Mesodermal cell (in vitro differentiated cells): Measurements from ENCODE around the gene GPN2. TPM values are rescaled to one million over a fixed set of nuclear protein-coding genes. Genes with fewer than 3 reads are reported as not detected.

ENCODE experiments used
- H3K27ac ChIP-seq: 2 replicates; pipeline ENCODE4 v1.7.0; 2013; ENCODE audit warnings: mild to moderate bottlenecking, low read depth, low read length, moderate library complexity; ENCODE audit not compliant: severe bottlenecking
- H3K36me3 ChIP-seq: 2 replicates; pipeline ENCODE4 v1.7.1; 2013; ENCODE audit warnings: mild to moderate bottlenecking, low read length, moderate library complexity; ENCODE audit not compliant: control insufficient read depth, insufficient read depth
- H3K4me1 ChIP-seq: one replicate; pipeline ENCODE4 v1.7.1; 2013; ENCODE audit warnings: mild to moderate bottlenecking, low read length; ENCODE audit not compliant: insufficient read depth, control insufficient read depth, poor library complexity, severe bottlenecking
- H3K4me3 ChIP-seq: 2 replicates; pipeline ENCODE4 v1.7.0; 2013; ENCODE audit warnings: low read length, control low read depth, mild to moderate bottlenecking; ENCODE audit not compliant: insufficient read depth, poor library complexity, severe bottlenecking; ENCODE audit errors: extremely low read depth
- H3K9me3 ChIP-seq: 2 replicates; pipeline ENCODE4 v1.7.1; 2013; ENCODE audit warnings: mild to moderate bottlenecking, low read length, moderate library complexity; ENCODE audit not compliant: control insufficient read depth
- WGBS, 2 experiments: methylation state at CpG; one replicate each; pipeline ENCODE4 v1.1.5; 2013; ENCODE audit warnings: missing lambda C conversion rate in 2 of 2; ENCODE audit not compliant: insufficient coverage in 2 of 2; 5-methylcytosine and 5-hydroxymethylcytosine counted together
- polyA plus RNA-seq, 2 experiments: library from polyadenylated mRNA; stranded (reverse); fragments of 50-300 nt; gene quantifications; one replicate each; pipeline ENCODE4 v1.2.3, GENCODE V29; 2013

GPN2 gene
- polyA plus RNA-seq (2013, experiment 1 of 2): 22.6 TPM
- 23.9 TPM for polyA plus RNA-seq (2013, experiment 2 of 2)

- 5 to 6% methylated on average over 63 to 72 of the region's 89 CpGs for WGBS, 2 experiments
- Histone ChIP-seq H3K27ac (peak within 1 kb of the TSS; percentile 80), H3K36me3 (peaks cover 65% of the 10 kb centered on the region), H3K4me3 (peak within 1 kb of the TSS; percentile 76), H3K9me3 (no peaks in the 10 kb centered on the region), H3K4me1 (peaks cover 4% of the 10 kb centered on the region)
Measured at GRCh38 chr1:26889551-26890466, at the start of gene GPN2. GPN2 (minus strand) TSS chr1:26890283; CDS start chr1:26890096, 187 bp downstream.

DNA sequence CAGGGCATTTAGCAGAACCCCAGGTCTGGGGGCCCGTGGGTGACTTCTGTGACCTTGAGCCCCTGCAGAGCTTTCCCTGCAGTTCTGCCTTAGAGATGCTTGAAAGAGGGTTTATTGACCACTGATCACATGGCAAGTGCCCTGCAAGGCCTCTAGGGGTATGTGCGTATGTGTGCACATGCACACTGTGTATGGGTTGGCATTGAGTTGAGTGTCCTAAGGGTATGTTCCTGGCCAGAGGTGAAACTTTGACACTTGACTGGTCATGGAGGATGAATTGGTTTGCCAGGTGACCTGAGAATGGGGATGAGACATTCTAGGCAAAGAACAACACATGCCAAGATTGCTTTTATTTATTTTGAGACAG lies 48.6 kb upstream of the GPN2 start:
- no peaks in the 10 kb centered on the region for H3K9me3 ChIP-seq
- no peak overlapping the region for H3K4me3 ChIP-seq
- H3K27ac ChIP-seq: no peak overlapping the region
- 100% methylated on average over 1 to 2 of the region's 2 CpGs for WGBS, 2 experiments
- peaks cover 7% of the 10 kb centered on the region for H3K4me1 ChIP-seq
- peaks cover 80% of the 10 kb centered on the region for H3K36me3 ChIP-seq

DNA sequence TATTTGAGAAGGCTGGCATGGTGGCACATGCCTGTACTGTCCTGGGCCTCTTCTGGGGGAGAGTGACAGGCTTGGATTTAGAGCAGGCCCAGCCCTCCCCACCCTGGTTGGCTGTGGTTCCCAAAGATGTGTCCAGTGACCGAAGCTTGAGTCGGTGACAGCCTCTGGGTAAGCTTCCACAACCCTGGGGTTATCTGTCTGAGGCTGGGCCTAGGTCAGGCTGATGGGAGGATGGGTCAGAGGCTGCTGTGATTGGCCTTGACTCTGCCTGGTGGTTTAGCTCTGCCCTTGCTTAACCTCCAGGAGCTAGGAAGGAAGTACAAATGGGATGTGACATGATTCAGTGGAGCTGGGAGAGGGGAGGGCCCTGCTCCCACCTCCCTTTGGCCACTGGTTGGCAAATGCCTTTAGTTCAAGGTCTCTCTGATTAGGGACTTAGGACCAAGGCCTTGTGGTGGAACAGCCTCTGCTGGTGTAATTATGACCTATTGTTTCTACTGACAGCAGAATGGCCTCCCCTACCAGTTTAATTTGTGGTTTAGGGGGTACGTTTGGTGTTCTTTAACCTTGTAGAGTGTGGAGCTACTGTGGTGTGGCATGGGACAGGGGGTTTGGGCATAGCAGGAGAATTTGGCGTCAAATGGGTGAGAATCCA lies 48.0 kb upstream of the GPN2 start:
- Histone ChIP-seq H3K4me3 (no peak overlapping the region), H3K27ac (no peak overlapping the region), H3K36me3 (peaks cover 80% of the 10 kb centered on the region), H3K4me1 (peaks cover 7% of the 10 kb centered on the region), H3K9me3 (no peaks in the 10 kb centered on the region)
- 81% methylated on average over 4 of the region's 4 CpGs; no CpG with 5 or more reads in 1 of the 2 experiments for WGBS, 2 experiments

DNA sequence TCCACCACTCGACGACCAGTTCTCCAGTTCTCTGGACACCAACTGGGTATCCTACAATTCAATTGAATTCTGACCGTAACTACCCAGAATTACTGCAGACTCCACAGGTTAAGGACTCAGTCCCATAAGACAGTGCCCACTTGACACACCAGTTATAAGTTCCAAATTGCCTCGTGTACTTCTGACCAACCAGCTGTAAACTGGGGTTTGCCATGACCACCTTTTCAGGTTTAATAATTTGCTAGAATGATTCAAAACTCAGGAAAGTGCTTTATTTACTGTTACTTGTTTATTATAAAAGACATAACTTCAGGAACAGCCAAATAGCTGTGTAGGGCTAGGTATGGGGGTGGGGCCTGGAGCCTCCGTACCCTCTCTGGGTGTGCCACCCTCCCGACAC lies 46.7 kb upstream of the GPN2 start:
- Histone ChIP-seq H3K9me3 (no peaks in the 10 kb centered on the region), H3K27ac (no peak overlapping the region), H3K4me1 (peaks cover 7% of the 10 kb centered on the region), H3K4me3 (no peak overlapping the region), H3K36me3 (peaks cover 80% of the 10 kb centered on the region)
- 96% methylated on average over 4 to 5 of the region's 6 CpGs for WGBS, 2 experiments

- H3K36me3 ChIP-seq: peaks cover 81% of the 10 kb centered on the region
- H3K4me3 ChIP-seq: no peak overlapping the region
- WGBS, 2 experiments: 70 to 100% methylated on average over 1 of the region's 3 CpGs
- H3K9me3 ChIP-seq: no peaks in the 10 kb centered on the region
- H3K4me1 ChIP-seq: no peaks in the 10 kb centered on the region
- H3K27ac ChIP-seq: no peak overlapping the region
Measured at GRCh38 chr1:26932531-26932930, 42.4 kb upstream of the GPN2 start.

- no peaks in the 10 kb centered on the region for H3K9me3 ChIP-seq
- 94% methylated on average over 3 of the region's 3 CpGs for WGBS, 2 experiments
- H3K4me1 ChIP-seq: no peaks in the 10 kb centered on the region
- H3K27ac ChIP-seq: no peak overlapping the region
- peaks cover 59% of the 10 kb centered on the region for H3K36me3 ChIP-seq
- no peak overlapping the region for H3K4me3 ChIP-seq
Measured at GRCh38 chr1:26923711-26924110, 33.6 kb upstream of the GPN2 start.

- 78% methylated on average over 1 of the region's 3 CpGs; no CpG with 5 or more reads in 1 of the 2 experiments for WGBS, 2 experiments
- H3K27ac ChIP-seq: no peak overlapping the region
Measured at GRCh38 chr1:26922901-26923300, 32.8 kb upstream of the GPN2 start.

GRCh38 chr1:26922431-26922729 lies 32.3 kb upstream of the GPN2 start:
- H3K27ac ChIP-seq: no peak overlapping the region
- no peaks in the 10 kb centered on the region for H3K4me1 ChIP-seq
- no peaks in the 10 kb centered on the region for H3K9me3 ChIP-seq
- WGBS, 2 experiments: 53 to 59% methylated on average over 4 of the region's 6 CpGs
- peaks cover 46% of the 10 kb centered on the region for H3K36me3 ChIP-seq
- H3K4me3 ChIP-seq: peak overlapping the region; percentile 61

More at GRCh38 chr1:26922901-26923300, 32.8 kb upstream of the GPN2 start:
- H3K4me3 ChIP-seq: peak overlapping the region; percentile 61
- H3K9me3 ChIP-seq: no peaks in the 10 kb centered on the region
- H3K4me1 ChIP-seq: no peaks in the 10 kb centered on the region
- H3K36me3 ChIP-seq: peaks cover 51% of the 10 kb centered on the region

- Histone ChIP-seq H3K4me3 (peak within 1 kb of the TSS; percentile 61), H3K9me3 (no peaks in the 10 kb centered on the region), H3K4me1 (no peaks in the 10 kb centered on the region), H3K27ac (peak within 1 kb of the TSS; percentile 75), H3K36me3 (peaks cover 40% of the 10 kb centered on the region)
- WGBS, 2 experiments: 1 to 2% methylated on average over 71 to 82 of the region's 83 CpGs
Measured at GRCh38 chr1:26921540-26922430, 31.7 kb upstream of the GPN2 start, which contains the start of gene NUDC. NUDC (plus strand) TSS chr1:26921743; CDS start chr1:26921849, 106 bp downstream.

DNA sequence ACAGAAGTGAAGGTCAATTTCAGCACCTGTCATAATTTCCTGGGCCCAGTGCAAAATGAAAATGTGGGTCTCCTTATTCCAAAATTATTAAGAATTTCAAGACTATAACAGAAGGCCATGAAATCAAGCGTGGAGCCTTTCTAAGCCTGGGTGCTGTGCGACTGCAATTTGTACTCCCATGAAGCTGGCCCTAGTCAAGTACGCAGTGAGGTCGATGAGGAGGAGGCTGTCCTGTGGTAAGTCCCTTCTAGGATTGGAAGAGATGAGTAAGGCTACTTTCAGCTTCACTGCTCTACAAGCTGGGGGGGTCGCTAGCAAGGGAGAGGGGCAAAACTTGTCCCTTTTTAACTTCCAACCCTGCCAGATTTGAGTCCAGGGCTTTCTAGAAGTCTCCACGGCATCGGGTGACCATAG lies 31.1 kb upstream of the GPN2 start:
- peak overlapping the region; percentile 75 for H3K27ac ChIP-seq
- 22 to 45% methylated on average over 5 to 6 of the region's 7 CpGs for whole genome bisulfite sequencing, 2 experiments

More for the DNA sequence above, 31.1 kb upstream of the GPN2 start:
- Histone ChIP-seq H3K4me3 (peak overlapping the region; percentile 61), H3K4me1 (no peaks in the 10 kb centered on the region), H3K36me3 (peaks cover 33% of the 10 kb centered on the region), H3K9me3 (no peaks in the 10 kb centered on the region)
